A673 (cell line): Measurements from ENCODE around the gene CTIF. TPM values are rescaled to one million over a fixed set of nuclear protein-coding genes. Genes with fewer than 3 reads are reported as not detected.

Source experiments
- BruUV-seq: library from RNA; stranded (reverse); fragments of 400-500 nt; replicated peaks from 2 replicates; lab custom pipeline; 2021; lab: Mats Ljungman, UMichigan
- CTCF ChIA-PET: fragments of 300-600 bp; sonication (Branson Sonifier 250); formaldehyde crosslinking; loops from one replicate; lab custom pipeline; 2022; ENCODE audit warnings: antibody characterized with exemption; lab: Charles Lee
- POLR2A ChIA-PET: fragments of 300-600 bp; sonication (Branson Sonifier 250); formaldehyde crosslinking; loops from one replicate; lab custom pipeline; 2022; ENCODE audit warnings: antibody characterized with exemption; ENCODE audit not compliant: low non-redundant PET; lab: Charles Lee
- DNase-seq: peaks from one replicate; pipeline ENCODE4 v3.0.0-alpha.2; 2015; ENCODE audit warnings: low spot score
- H3K27ac ChIP-seq: fragments of 200-600 bp; sonication (generic); 2 replicates; pipeline ENCODE4 v1.5.1; 2016; ENCODE audit warnings: mixed run types, low read depth, mild to moderate bottlenecking, mixed read lengths, antibody characterized with exemption, low read length; ENCODE audit not compliant: poor library complexity, severe bottlenecking
- H3K27me3 ChIP-seq: fragments of 200-600 bp; sonication (generic); replicated peaks from 2 replicates; pipeline ENCODE4 v1.6.1; 2017; ENCODE audit warnings: mixed run types, low read depth, mild to moderate bottlenecking, mixed read lengths, antibody characterized with exemption, low read length; ENCODE audit not compliant: insufficient read depth, poor library complexity
- H3K36me3 ChIP-seq: fragments of 200-600 bp; sonication (generic); 2 replicates; pipeline ENCODE4 v1.6.1; 2016; ENCODE audit warnings: mixed run types, mild to moderate bottlenecking, mixed read lengths, antibody characterized with exemption, low read length; ENCODE audit not compliant: insufficient read depth, poor library complexity, severe bottlenecking
- H3K4me1 ChIP-seq: fragments of 200-600 bp; sonication (generic); 2 replicates; pipeline ENCODE4 v1.6.1; 2017; ENCODE audit warnings: mixed run types, mild to moderate bottlenecking, mixed read lengths, antibody characterized with exemption, low read length; ENCODE audit not compliant: insufficient read depth, poor library complexity, severe bottlenecking
- H3K4me3 ChIP-seq: fragments of 200-600 bp; sonication (generic); 2 replicates; pipeline ENCODE4 v1.5.1; 2016; ENCODE audit warnings: low read depth, mixed run types, mild to moderate bottlenecking, mixed read lengths, low read length; ENCODE audit not compliant: poor library complexity, severe bottlenecking
- H3K9me3 ChIP-seq: fragments of 200-600 bp; sonication (generic); 2 replicates; pipeline ENCODE4 v1.6.1; 2016; ENCODE audit warnings: mixed run types, low read depth, mild to moderate bottlenecking, mixed read lengths, antibody characterized with exemption, low read length; ENCODE audit not compliant: poor library complexity, severe bottlenecking
- EZH2 ChIP-seq: fragments of 200-600 bp; sonication (generic); IDR thresholded peaks from 2 replicates; pipeline ENCODE4 v1.6.1; 2017; ENCODE audit warnings: borderline replicate concordance, low read depth, mild to moderate bottlenecking, mixed read lengths, antibody characterized with exemption, low read length; ENCODE audit not compliant: poor library complexity, severe bottlenecking
- intact Hi-C: fragments of 100-400 bp; cut with micrococcal nuclease; formaldehyde crosslinking; loops from one replicate; pipeline ENCODE4 v1.10.0; 2022; ENCODE audit not compliant: unreplicated experiment
- total RNA-seq: library from RNA; stranded (reverse); gene quantifications from 2 replicates; pipeline ENCODE4 v1.2.3, GENCODE V29; 2021
- TF ChIP-seq, protein P1 (sequence below): fragments of 300-800, 200-600 bp; sonication (generic); conservative IDR thresholded peaks from 2 replicates; pipeline ENCODE4 v1.5.1; 2017; ENCODE audit warnings: low read depth, mild to moderate bottlenecking, antibody characterized with exemption, low read length, moderate library complexity, mixed read lengths

CTIF gene
- total RNA-seq, 1 experiment from 2014 or later, result 23.5 TPM

GRCh38 chr18:48639772-48640432 is 101.1 kb downstream of the CTIF start:
- intact Hi-C loops, result no loop called here

DNA sequence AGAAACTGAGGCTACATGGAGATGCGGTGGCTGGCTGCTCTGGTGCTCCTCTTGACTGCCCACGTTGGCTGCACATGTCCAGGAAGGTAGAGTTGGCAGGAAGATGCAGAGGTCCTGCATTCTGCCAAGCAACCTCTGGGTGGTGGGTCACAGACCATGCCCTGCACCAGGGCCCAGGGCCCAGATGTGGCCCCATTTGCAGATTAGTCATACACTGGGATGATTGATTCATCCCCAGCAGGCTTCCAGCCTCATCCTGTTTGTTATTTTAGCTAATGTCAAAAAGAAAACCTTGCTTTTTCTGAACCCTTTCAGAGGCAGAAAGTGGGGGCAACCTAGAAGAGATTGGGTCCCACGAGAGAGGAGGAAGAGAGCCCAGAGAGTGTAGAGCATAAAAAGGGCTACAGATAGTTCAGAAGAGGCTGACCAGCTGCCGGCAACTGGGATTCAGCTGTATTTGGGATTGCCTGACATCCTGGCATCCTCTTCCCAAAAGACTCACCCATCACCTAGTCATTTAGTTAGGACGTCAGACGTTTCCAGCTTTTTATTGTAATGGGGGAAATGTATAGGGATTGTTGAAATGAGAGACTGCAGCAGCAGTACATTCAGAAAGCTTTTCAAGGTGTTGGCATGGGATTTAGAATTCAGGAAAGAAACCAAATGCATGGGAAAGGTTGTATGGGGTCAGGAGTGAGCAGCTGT is 101.9 kb downstream of the CTIF start:
- intact Hi-C loops, result no loop called here
- BruUV-seq, result no TSS peak
- Histone ChIP-seq H3K36me3 (no peaks in the 10 kb centered on the region), H3K4me1 (no peaks in the 10 kb centered on the region), H3K27ac (no peak overlapping the region), H3K4me3 (no peak overlapping the region), H3K27me3 (no peaks in the 10 kb centered on the region), H3K9me3 (no peaks in the 10 kb centered on the region)
- CTCF ChIA-PET, result no interaction called here
- DNase-seq, result no peak
- TF ChIP-seq EZH2, result no peak
- TF ChIP-seq, protein P1, sequence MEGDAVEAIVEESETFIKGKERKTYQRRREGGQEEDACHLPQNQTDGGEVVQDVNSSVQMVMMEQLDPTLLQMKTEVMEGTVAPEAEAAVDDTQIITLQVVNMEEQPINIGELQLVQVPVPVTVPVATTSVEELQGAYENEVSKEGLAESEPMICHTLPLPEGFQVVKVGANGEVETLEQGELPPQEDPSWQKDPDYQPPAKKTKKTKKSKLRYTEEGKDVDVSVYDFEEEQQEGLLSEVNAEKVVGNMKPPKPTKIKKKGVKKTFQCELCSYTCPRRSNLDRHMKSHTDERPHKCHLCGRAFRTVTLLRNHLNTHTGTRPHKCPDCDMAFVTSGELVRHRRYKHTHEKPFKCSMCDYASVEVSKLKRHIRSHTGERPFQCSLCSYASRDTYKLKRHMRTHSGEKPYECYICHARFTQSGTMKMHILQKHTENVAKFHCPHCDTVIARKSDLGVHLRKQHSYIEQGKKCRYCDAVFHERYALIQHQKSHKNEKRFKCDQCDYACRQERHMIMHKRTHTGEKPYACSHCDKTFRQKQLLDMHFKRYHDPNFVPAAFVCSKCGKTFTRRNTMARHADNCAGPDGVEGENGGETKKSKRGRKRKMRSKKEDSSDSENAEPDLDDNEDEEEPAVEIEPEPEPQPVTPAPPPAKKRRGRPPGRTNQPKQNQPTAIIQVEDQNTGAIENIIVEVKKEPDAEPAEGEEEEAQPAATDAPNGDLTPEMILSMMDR, result no peak
- POLR2A ChIA-PET, result no interaction called here

More at GRCh38 chr18:48639772-48640432, 101.1 kb downstream of the CTIF start:
- Histone ChIP-seq H3K36me3 (no peaks in the 10 kb centered on the region), H3K9me3 (no peaks in the 10 kb centered on the region), H3K4me3 (no peak overlapping the region), H3K27ac (no peak overlapping the region), H3K27me3 (no peaks in the 10 kb centered on the region), H3K4me1 (no peaks in the 10 kb centered on the region)
- ChIA-PET POLR2A (no interaction called here), CTCF (interaction anchor here (0.5 kb wide), 1 partner anchor 25 kb away, joined by 9 read pairs; no protein-coding TSS in a partner anchor)
- no peak for DNase-seq
- no peak for TF ChIP-seq EZH2
- TF ChIP-seq, protein P1, result peak; percentile 50
- BruUV-seq, result no TSS peak

DNA sequence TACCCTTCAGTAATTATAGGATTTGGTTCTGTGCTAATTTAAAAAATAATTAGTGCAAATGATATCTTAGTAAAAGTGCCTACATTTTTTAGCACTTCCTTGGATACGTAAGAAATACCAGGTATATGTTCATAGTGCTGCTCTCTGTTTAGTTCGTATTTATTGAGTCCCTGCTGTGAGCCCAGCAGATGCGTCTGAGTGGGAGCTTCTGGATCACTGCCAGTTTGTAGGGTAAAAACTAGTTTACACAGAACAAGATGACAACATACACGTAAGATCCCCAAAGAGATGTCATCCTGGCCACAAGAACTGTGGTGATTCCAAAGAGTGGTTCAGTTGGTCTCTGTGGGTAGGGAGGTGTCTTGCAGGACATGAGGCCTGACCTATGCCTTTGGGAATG is 103.2 kb downstream of the CTIF start:
- peak; percentile 30 for DNase-seq
- H3K4me3 ChIP-seq, result no peak overlapping the region
- TF ChIP-seq EZH2, result no peak
- no TSS peak for BruUV-seq
- H3K27me3 ChIP-seq, result no peaks in the 10 kb centered on the region
- ChIA-PET POLR2A (no interaction called here), CTCF (no interaction called here)
- no peak overlapping the region for H3K27ac ChIP-seq
- H3K4me1 ChIP-seq, result no peaks in the 10 kb centered on the region
- no peaks in the 10 kb centered on the region for H3K36me3 ChIP-seq
- intact Hi-C loops, result no loop called here
- H3K9me3 ChIP-seq, result no peaks in the 10 kb centered on the region
